ENCODE measurements around the gene NTSR1.

The NTSR1 gene

GRCh38 chr20:62780696-62781095 is 72.1 kb downstream of the NTSR1 start:
- TF ChIP-seq, protein P1, sequence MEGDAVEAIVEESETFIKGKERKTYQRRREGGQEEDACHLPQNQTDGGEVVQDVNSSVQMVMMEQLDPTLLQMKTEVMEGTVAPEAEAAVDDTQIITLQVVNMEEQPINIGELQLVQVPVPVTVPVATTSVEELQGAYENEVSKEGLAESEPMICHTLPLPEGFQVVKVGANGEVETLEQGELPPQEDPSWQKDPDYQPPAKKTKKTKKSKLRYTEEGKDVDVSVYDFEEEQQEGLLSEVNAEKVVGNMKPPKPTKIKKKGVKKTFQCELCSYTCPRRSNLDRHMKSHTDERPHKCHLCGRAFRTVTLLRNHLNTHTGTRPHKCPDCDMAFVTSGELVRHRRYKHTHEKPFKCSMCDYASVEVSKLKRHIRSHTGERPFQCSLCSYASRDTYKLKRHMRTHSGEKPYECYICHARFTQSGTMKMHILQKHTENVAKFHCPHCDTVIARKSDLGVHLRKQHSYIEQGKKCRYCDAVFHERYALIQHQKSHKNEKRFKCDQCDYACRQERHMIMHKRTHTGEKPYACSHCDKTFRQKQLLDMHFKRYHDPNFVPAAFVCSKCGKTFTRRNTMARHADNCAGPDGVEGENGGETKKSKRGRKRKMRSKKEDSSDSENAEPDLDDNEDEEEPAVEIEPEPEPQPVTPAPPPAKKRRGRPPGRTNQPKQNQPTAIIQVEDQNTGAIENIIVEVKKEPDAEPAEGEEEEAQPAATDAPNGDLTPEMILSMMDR (conservative IDR thresholded peaks at IDR 0.05) = no peak

DNA sequence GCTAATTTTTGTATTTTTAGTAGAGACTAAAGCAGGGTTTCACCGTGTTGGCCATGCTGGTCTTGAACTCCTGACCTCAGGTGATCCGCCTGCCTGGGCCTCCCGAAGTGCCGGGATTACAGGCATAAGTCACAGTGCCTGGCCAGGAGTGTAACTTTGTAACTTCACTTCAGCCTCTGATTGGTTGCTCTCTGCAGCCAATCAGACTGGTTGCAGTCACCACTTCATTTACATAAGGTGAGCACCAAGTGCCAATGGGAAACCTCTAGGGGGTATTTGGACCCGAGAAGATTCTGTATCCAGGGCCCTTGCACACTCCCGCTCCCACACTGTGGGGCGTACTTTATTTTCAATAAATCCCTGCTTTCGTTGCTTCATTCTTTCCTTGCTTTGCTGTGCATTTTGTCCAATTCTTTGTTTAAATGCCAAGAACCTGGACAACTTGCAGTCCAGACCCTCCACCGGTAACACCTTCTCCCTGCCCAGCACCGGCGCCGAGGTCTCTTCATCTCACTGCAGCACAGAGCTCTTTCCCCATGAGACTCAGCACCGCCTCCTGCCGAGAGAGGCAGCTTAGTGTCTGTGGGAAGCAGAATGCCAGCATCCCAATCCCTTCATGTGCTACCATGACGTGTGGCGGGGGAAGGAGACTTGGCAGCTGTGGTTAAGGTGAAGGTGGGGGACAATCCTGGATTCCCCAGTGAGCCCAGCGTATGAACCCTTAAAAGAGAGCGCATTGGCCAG is 73.7 kb downstream of the NTSR1 start:
- H3K27ac ChIP-seq = no peak overlapping the region

More at GRCh38 chr20:62780696-62781095, 72.1 kb downstream of the NTSR1 start:
- no peak overlapping the region for H3K27ac ChIP-seq

GRCh38 chr20:62782893-62783278 is 74.2 kb downstream of the NTSR1 start:
- TF ChIP-seq, protein P1 (conservative IDR thresholded peaks at IDR 0.05) = no peak
- no peak overlapping the region; the same call in 1 of the 2 replicates for H3K27ac ChIP-seq

More for the DNA sequence above, 73.7 kb downstream of the NTSR1 start:
- TF ChIP-seq, protein P1 (conservative IDR thresholded peaks at IDR 0.05) = no peak

- TF ChIP-seq, protein P1 (conservative IDR thresholded peaks at IDR 0.05) = no peak
- no peak overlapping the region for H3K27ac ChIP-seq
Observed at GRCh38 chr20:62784497-62784896, 75.9 kb downstream of the NTSR1 start.

- no peak overlapping the region for H3K27ac ChIP-seq
- TF ChIP-seq, protein P1 (conservative IDR thresholded peaks at IDR 0.05) = no peak
Observed at GRCh38 chr20:62785393-62785792, 76.8 kb downstream of the NTSR1 start.

- TF ChIP-seq, protein P1 (conservative IDR thresholded peaks at IDR 0.05) = no peak
- H3K27ac ChIP-seq = no peak overlapping the region
Observed at GRCh38 chr20:62786157-62786556, 77.5 kb downstream of the NTSR1 start.

GRCh38 chr20:62787321-62787720 is 78.7 kb downstream of the NTSR1 start:
- TF ChIP-seq, protein P1 (conservative IDR thresholded peaks at IDR 0.05) = no peak
- H3K27ac ChIP-seq = no peak overlapping the region
